KMS-11 (cell line): ENCODE measurements around the gene PNLIPRP2.

Source experiments
- H2AFZ ChIP-seq: fragments of 200-600 bp; sonication (generic); 2 replicates; pipeline ENCODE4 v1.6.1; 2016; ENCODE audit warnings: antibody characterized with exemption, mixed run types, low read depth
- H3K27ac ChIP-seq: fragments of 200-600 bp; sonication (generic); 2 replicates; pipeline ENCODE4 v1.6.1; 2016; ENCODE audit warnings: mild to moderate bottlenecking, mixed run types
- H3K27me3 ChIP-seq: fragments of 200-600 bp; sonication (generic); 2 replicates; pipeline ENCODE4 v1.6.1; 2017; ENCODE audit warnings: mild to moderate bottlenecking, low read depth, mixed run types, moderate library complexity; ENCODE audit not compliant: insufficient read depth
- H3K36me3 ChIP-seq: fragments of 200-600 bp; sonication (generic); 2 replicates; pipeline ENCODE4 v1.6.1; 2017; ENCODE audit warnings: mild to moderate bottlenecking, mixed run types; ENCODE audit not compliant: insufficient read depth
- H3K4me1 ChIP-seq: fragments of 200-600 bp; sonication (generic); 2 replicates; pipeline ENCODE4 v1.6.1; 2016; ENCODE audit warnings: mild to moderate bottlenecking, low read depth, mixed run types; ENCODE audit not compliant: poor library complexity, severe bottlenecking
- H3K4me2 ChIP-seq: fragments of 200-600 bp; sonication (generic); 2 replicates; pipeline ENCODE4 v1.7.0; 2016; ENCODE audit warnings: mild to moderate bottlenecking, mixed run types
- H3K4me3 ChIP-seq: fragments of 200-600 bp; sonication (generic); IDR thresholded peaks from 2 replicates; pipeline ENCODE4 v1.6.1; 2017; ENCODE audit warnings: low read depth, low read length, mixed read lengths; ENCODE audit not compliant: insufficient read depth
- H3K79me2 ChIP-seq: fragments of 200-600 bp; sonication (generic); 2 replicates; pipeline ENCODE4 v1.6.1; 2016; ENCODE audit warnings: low read depth, mixed run types; ENCODE audit not compliant: insufficient read depth
- H3K9ac ChIP-seq: fragments of 200-600 bp; sonication (generic); 2 replicates; pipeline ENCODE4 v1.6.1; 2016; ENCODE audit warnings: mild to moderate bottlenecking, mixed run types
- H4K20me1 ChIP-seq: fragments of 200-600 bp; sonication (generic); 2 replicates; pipeline ENCODE4 v1.6.1; 2016; ENCODE audit warnings: mild to moderate bottlenecking, mixed run types; ENCODE audit not compliant: insufficient read depth
- TF ChIP-seq, protein P1 (sequence below): fragments of 200-600 bp; sonication (generic); conservative IDR thresholded peaks from 2 replicates; pipeline ENCODE4 v1.6.1; 2017; ENCODE audit warnings: low read depth, mild to moderate bottlenecking, antibody characterized with exemption, low read length, moderate library complexity, mixed read lengths

Gene PNLIPRP2

DNA sequence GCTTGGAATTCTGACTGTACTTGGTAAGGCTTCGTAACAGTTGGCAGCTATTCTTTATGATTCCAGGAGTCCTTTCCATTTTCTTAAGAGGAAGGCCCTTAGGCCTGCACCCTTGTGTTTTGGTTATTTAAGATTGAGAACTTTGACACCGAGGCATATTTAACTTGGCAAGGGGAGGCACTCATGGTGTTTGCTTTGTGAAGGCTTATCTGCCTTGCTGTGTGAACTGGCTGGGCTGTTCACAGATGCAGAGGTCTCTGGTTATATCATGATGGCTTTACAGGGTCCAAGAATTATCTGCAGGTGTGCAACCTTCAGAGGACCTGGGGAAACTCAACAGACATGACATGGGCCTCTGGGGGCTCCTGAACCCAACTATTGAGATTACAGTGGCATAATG lies 30.8 kb upstream of the PNLIPRP2 start:
- Histone ChIP-seq H2AFZ (no peak overlapping the region), H3K27ac (no peak overlapping the region), H4K20me1 (no peaks in the 10 kb centered on the region), H3K27me3 (no peaks in the 10 kb centered on the region), H3K4me3 (no peak overlapping the region), H3K79me2 (no peaks in the 10 kb centered on the region), H3K36me3 (no peaks in the 10 kb centered on the region), H3K4me2 (no peak overlapping the region), H3K9ac (no peak overlapping the region), H3K4me1 (no peaks in the 10 kb centered on the region)
- TF ChIP-seq, protein P1, sequence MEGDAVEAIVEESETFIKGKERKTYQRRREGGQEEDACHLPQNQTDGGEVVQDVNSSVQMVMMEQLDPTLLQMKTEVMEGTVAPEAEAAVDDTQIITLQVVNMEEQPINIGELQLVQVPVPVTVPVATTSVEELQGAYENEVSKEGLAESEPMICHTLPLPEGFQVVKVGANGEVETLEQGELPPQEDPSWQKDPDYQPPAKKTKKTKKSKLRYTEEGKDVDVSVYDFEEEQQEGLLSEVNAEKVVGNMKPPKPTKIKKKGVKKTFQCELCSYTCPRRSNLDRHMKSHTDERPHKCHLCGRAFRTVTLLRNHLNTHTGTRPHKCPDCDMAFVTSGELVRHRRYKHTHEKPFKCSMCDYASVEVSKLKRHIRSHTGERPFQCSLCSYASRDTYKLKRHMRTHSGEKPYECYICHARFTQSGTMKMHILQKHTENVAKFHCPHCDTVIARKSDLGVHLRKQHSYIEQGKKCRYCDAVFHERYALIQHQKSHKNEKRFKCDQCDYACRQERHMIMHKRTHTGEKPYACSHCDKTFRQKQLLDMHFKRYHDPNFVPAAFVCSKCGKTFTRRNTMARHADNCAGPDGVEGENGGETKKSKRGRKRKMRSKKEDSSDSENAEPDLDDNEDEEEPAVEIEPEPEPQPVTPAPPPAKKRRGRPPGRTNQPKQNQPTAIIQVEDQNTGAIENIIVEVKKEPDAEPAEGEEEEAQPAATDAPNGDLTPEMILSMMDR, result no peak

DNA sequence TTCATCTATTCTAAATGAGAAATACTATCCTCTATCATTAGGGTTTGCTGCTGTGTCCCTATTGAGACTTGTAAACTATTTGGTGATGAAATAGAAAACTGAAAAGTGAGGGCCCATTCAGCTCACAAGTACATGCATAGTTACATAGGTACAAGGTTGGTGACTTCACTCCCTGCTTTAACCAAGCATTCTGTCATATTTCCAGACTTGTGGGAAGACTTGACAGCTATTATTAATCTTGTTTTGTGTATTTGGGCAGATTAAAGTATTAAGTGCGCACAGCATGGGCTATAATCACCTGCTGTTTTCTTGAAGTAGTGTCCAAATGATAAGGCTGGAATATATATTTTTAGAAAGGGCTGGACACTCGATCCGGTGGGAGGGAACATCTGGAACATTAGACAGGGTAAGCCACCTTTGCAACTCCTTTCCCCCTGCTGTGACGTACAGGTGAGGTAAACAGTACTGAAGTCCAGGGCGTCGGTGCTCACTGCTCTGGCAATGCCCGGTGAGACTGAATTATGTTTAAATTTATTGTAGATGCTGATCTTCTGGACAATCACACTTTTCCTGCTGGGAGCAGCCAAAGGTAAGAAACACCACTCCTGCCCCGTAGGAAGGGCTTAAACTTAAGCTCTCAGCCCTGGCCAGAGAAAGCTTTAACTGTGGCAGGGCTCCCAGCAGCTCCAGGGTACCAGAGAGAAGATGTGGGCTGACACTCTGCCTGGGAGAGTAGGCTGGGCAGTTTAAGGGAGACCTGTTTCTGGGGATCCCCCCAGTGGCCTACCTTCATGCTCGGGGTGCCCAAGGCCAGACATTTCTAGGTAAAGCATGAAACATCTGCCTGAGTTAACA lies 29.9 kb upstream of the PNLIPRP2 start, which contains the start of gene PNLIPRP1:
PNLIPRP1 (plus strand) TSS at position 370 of the 855 bp plus-strand sequence; CDS start at position 541, 171 bp downstream.
- no peak within 1 kb of the TSS for H3K4me3 ChIP-seq
- no peak within 1 kb of the TSS for H2AFZ ChIP-seq
- H3K4me2 ChIP-seq, result no peak within 1 kb of the TSS
- no peaks in the 10 kb centered on the region for H3K4me1 ChIP-seq
- H3K27me3 ChIP-seq, result no peaks in the 10 kb centered on the region
- TF ChIP-seq, protein P1, result no peak
- no peak within 1 kb of the TSS for H3K27ac ChIP-seq
- H4K20me1 ChIP-seq, result no peaks in the 10 kb centered on the region
- no peaks in the 10 kb centered on the region for H3K36me3 ChIP-seq
- no peaks in the 10 kb centered on the region for H3K79me2 ChIP-seq
- no peak within 1 kb of the TSS for H3K9ac ChIP-seq

DNA sequence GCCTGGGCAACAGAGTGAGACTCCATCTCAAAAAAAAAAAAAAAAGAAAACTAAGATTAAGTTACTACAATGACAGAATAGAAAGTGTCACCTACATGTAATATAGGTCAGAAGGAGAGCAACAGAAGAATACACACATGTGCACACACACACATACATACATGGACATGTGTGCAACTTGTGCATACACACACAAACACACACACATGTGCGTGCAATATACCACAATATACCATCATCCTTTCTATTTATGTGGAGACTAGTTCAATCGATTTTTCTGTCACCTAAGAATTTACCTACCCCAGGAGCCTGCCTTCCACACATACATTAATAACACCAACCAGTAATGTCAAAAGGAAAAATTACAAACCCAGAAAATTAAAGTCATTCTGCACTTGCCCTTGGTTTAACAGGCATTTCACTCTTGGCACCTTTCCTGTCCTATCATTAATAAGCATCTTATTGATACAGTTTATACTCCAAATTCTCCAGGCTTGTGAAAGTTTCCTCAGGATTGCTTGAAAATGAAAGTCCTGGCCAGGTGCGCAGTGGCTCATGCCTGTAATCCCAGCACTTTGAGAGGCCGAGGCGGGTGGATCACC lies 27.5 kb upstream of the PNLIPRP2 start:
- Histone ChIP-seq H3K79me2 (no peaks in the 10 kb centered on the region), H3K4me1 (no peaks in the 10 kb centered on the region), H3K36me3 (no peaks in the 10 kb centered on the region), H3K27me3 (no peaks in the 10 kb centered on the region), H3K27ac (no peak overlapping the region), H2AFZ (no peak overlapping the region), H3K4me2 (no peak overlapping the region), H3K9ac (no peak overlapping the region), H4K20me1 (no peaks in the 10 kb centered on the region), H3K4me3 (no peak overlapping the region)
- TF ChIP-seq, protein P1, result no peak

DNA sequence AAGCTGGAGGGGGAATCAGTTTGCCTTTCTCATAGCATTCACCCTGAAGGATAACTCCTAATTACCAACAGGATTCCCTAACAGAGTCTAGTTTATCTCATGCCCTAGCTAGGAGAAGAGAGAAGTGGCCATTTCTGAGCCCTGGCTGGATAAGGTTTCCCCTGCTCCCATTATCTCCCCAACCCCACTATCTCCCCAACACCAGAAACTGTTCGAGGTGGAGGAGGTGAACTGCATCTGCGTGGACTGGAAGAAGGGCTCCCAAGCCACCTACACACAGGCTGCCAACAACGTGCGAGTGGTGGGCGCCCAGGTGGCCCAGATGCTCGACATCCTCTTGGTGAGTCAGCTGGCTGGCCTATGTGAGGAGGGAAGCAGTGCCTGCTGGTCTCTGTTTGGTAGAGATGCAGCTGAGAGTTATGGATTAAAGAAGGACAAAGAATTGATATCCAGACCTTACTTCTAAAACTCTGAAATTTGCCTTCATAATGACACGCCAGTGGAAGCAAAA lies 26.2 kb upstream of the PNLIPRP2 start:
- H4K20me1 ChIP-seq, result no peaks in the 10 kb centered on the region
- no peaks in the 10 kb centered on the region for H3K79me2 ChIP-seq
- no peak overlapping the region for H3K9ac ChIP-seq
- no peak overlapping the region for H3K4me3 ChIP-seq
- no peak overlapping the region for H3K27ac ChIP-seq
- no peak overlapping the region for H2AFZ ChIP-seq
- no peaks in the 10 kb centered on the region for H3K4me1 ChIP-seq
- H3K27me3 ChIP-seq, result no peaks in the 10 kb centered on the region
- no peak overlapping the region for H3K4me2 ChIP-seq
- TF ChIP-seq, protein P1, result no peak
- H3K36me3 ChIP-seq, result no peaks in the 10 kb centered on the region
